Liver (tissue), 9 donors: ENCODE data around the gene ITGA2. TPM values are rescaled to one million over a fixed set of nuclear protein-coding genes. Genes with fewer than 3 reads are reported as not detected.

Source experiments
- DNase-seq: peaks from one replicate; pipeline ENCODE4 v3.0.0-alpha.2; 2017; ENCODE audit warnings: low spot score
- H3K27ac ChIP-seq, 2 donors: one replicate each; pipeline ENCODE4 v1.7.0; 2013; ENCODE audit warnings: inconsistent platforms in 2 of 2, low read length in 2 of 2, control low read depth in 1 of 2, low read depth in 1 of 2, mild to moderate bottlenecking in 1 of 2
- H3K27me3 ChIP-seq, 4 donors: one replicate each; pipeline versions ENCODE4 v1.6.1 to v1.7.0; 2013; ENCODE audit warnings: low read length in 3 of 4, inconsistent platforms in 1 of 4, mild to moderate bottlenecking in 1 of 4, moderate library complexity in 1 of 4; ENCODE audit not compliant: control insufficient read depth in 4 of 4, insufficient read depth in 4 of 4
- H3K36me3 ChIP-seq, 4 donors: one replicate each; pipeline versions ENCODE4 v1.6.1 to v1.7.0; 2013; ENCODE audit warnings: low read length in 3 of 4, mild to moderate bottlenecking in 3 of 4, low read depth in 1 of 4, moderate library complexity in 1 of 4; ENCODE audit not compliant: control insufficient read depth in 4 of 4, insufficient read depth in 3 of 4
- H3K4me1 ChIP-seq, 4 donors: one replicate each; pipeline versions ENCODE4 v1.6.1 to v1.7.0; 2013; ENCODE audit warnings: low read length in 3 of 4, mild to moderate bottlenecking in 3 of 4, moderate library complexity in 1 of 4; ENCODE audit not compliant: control insufficient read depth in 4 of 4, insufficient read depth in 4 of 4
- H3K4me3 ChIP-seq, 3 donors: one replicate each; pipeline versions ENCODE4 v1.6.1 to v1.7.0; 2013; ENCODE audit warnings: low read length in 3 of 3, control low read depth in 1 of 3, low read depth in 1 of 3, mild to moderate bottlenecking in 1 of 3
- H3K9ac ChIP-seq, 2 donors: one replicate each; pipeline ENCODE4 v1.7.0; 2013; ENCODE audit warnings: low read length in 2 of 2, mild to moderate bottlenecking in 2 of 2, moderate library complexity in 2 of 2, control low read depth in 1 of 2, low read depth in 1 of 2
- H3K9me3 ChIP-seq, 4 donors: one replicate each; pipeline versions ENCODE4 v1.6.1 to v1.7.0; 2013; ENCODE audit warnings: low read length in 3 of 4; ENCODE audit not compliant: control insufficient read depth in 4 of 4
- ATF3 ChIP-seq: IDR thresholded peaks from 2 replicates; pipeline ENCODE4 v1.6.1; 2016; ENCODE audit warnings: antibody characterized with exemption
- EGR1 ChIP-seq, 2 donors: IDR thresholded peaks; 2 replicates each; pipeline ENCODE4 v1.6.1; 2016 to 2018; ENCODE audit warnings: antibody characterized with exemption in 2 of 2, low read depth in 2 of 2
- FOXA1 ChIP-seq: IDR thresholded peaks from 2 replicates; pipeline ENCODE4 v1.6.1; 2016; ENCODE audit warnings: antibody characterized with exemption
- GABPA ChIP-seq, 2 donors: IDR thresholded peaks in 1 of 2; conservative IDR thresholded peaks in 1 of 2; 2 replicates each; pipeline ENCODE4 v1.6.1; 2016; ENCODE audit warnings: antibody characterized with exemption in 2 of 2, mild to moderate bottlenecking in 1 of 2, moderate library complexity in 1 of 2
- HNF4A ChIP-seq, 2 donors: conservative IDR thresholded peaks; 2 replicates each; pipeline ENCODE4 v1.6.1; 2016; ENCODE audit warnings: antibody characterized with exemption in 2 of 2, mild to moderate bottlenecking in 2 of 2
- HNF4G ChIP-seq: IDR thresholded peaks from 2 replicates; pipeline ENCODE4 v1.6.1; 2016; ENCODE audit warnings: antibody characterized with exemption
- JUND ChIP-seq, 2 donors: IDR thresholded peaks; 2 replicates each; pipeline ENCODE4 v1.6.1; 2016; ENCODE audit warnings: antibody characterized with exemption in 2 of 2
- MAX ChIP-seq: IDR thresholded peaks from 2 replicates; pipeline ENCODE4 v1.6.1; 2016; ENCODE audit warnings: antibody characterized with exemption
- NR2F2 ChIP-seq: IDR thresholded peaks from 2 replicates; pipeline ENCODE4 v1.6.1; 2016; ENCODE audit warnings: antibody characterized with exemption
- RAD21 ChIP-seq, 2 donors: IDR thresholded peaks; 2 replicates each; pipeline ENCODE4 v1.6.1; 2016; ENCODE audit warnings: antibody characterized with exemption in 2 of 2, mild to moderate bottlenecking in 2 of 2
- RXRA ChIP-seq, 2 donors: IDR thresholded peaks; 2 replicates each; pipeline ENCODE4 v1.6.1; 2017 to 2018; ENCODE audit warnings: antibody characterized with exemption in 2 of 2, mild to moderate bottlenecking in 1 of 2
- SP1 ChIP-seq: IDR thresholded peaks from 2 replicates; pipeline ENCODE4 v1.6.1; 2018; ENCODE audit warnings: antibody characterized with exemption, mild to moderate bottlenecking
- TAF1 ChIP-seq: conservative IDR thresholded peaks from 2 replicates; pipeline ENCODE4 v1.6.1; 2016; ENCODE audit warnings: antibody characterized with exemption, mild to moderate bottlenecking
- ZBTB33 ChIP-seq: IDR thresholded peaks from 2 replicates; pipeline ENCODE4 v1.6.1; 2016; ENCODE audit warnings: antibody characterized with exemption
- WGBS: extraction: QIAGEN DNeasy Blood & Tissue Kit; methylation state at CpG from one replicate; pipeline ENCODE4 v1.1.7; 2013; 5-methylcytosine and 5-hydroxymethylcytosine counted together
- polyA plus RNA-seq, 2 donors: library from polyadenylated mRNA; stranded (reverse) in 1 of 2; unstranded in 1 of 2; fragments of 200-250 nt in 1 of 2; fragments of >200 nt in 1 of 2; fragmentation: Nextera tagmentation in 1 of 2; extraction: Ambion mirVana in 1 of 2; gene quantifications; one replicate each; pipeline versions ENCODE4 v1.2.1 to v1.2.3, GENCODE V29; 2013 to 2015
- total RNA-seq, 2 donors: library from RNA; depleted of rRNA; stranded (reverse); fragments of >200 nt; gene quantifications; one replicate each; pipeline ENCODE4 v1.2.3, GENCODE V29; 2014
- TF ChIP-seq, protein P1 (sequence below): fragments of 150-350 bp; IDR thresholded peaks from 2 replicates; pipeline ENCODE4 v1.5.1; 2017; ENCODE audit warnings: improper control_type of control experiment, low read depth, low read length; ENCODE audit not compliant: missing input control
- TF ChIP-seq, protein P2 (sequence below): IDR thresholded peaks from 2 replicates; pipeline ENCODE4 v1.6.1; 2016; ENCODE audit warnings: antibody characterized with exemption, mild to moderate bottlenecking
- donor health status: healthy.
- donor health status: healthy.
- donor health status: healthy.
- donor health status: healthy.
- donor health status: healthy.

The ITGA2 gene
- total and polyA plus RNA-seq, 4 donors: 0.12 to 0.61 (median 0.33) TPM

- TF ChIP-seq, protein P1, sequence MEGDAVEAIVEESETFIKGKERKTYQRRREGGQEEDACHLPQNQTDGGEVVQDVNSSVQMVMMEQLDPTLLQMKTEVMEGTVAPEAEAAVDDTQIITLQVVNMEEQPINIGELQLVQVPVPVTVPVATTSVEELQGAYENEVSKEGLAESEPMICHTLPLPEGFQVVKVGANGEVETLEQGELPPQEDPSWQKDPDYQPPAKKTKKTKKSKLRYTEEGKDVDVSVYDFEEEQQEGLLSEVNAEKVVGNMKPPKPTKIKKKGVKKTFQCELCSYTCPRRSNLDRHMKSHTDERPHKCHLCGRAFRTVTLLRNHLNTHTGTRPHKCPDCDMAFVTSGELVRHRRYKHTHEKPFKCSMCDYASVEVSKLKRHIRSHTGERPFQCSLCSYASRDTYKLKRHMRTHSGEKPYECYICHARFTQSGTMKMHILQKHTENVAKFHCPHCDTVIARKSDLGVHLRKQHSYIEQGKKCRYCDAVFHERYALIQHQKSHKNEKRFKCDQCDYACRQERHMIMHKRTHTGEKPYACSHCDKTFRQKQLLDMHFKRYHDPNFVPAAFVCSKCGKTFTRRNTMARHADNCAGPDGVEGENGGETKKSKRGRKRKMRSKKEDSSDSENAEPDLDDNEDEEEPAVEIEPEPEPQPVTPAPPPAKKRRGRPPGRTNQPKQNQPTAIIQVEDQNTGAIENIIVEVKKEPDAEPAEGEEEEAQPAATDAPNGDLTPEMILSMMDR: no peak
- no peak for TF ChIP-seq ZBTB33
These were observed 64.2 kb downstream of the ITGA2 start (continued) for GRCh38 chr5:53053364-53053763.

- H3K9ac ChIP-seq: no peak overlapping the region
- H3K36me3 ChIP-seq: no peaks in the 10 kb centered on the region
- H3K4me1 ChIP-seq: no peaks in the 10 kb centered on the region
- WGBS: 94% methylated on average over 5 of the region's 5 CpGs
- H3K9me3 ChIP-seq: no peaks in the 10 kb centered on the region
- no peak for TF ChIP-seq EGR1 (IDR thresholded peaks at IDR 0.05; ENCODE audit: low read depth in 2 of 2)
- TF ChIP-seq, protein P2, sequence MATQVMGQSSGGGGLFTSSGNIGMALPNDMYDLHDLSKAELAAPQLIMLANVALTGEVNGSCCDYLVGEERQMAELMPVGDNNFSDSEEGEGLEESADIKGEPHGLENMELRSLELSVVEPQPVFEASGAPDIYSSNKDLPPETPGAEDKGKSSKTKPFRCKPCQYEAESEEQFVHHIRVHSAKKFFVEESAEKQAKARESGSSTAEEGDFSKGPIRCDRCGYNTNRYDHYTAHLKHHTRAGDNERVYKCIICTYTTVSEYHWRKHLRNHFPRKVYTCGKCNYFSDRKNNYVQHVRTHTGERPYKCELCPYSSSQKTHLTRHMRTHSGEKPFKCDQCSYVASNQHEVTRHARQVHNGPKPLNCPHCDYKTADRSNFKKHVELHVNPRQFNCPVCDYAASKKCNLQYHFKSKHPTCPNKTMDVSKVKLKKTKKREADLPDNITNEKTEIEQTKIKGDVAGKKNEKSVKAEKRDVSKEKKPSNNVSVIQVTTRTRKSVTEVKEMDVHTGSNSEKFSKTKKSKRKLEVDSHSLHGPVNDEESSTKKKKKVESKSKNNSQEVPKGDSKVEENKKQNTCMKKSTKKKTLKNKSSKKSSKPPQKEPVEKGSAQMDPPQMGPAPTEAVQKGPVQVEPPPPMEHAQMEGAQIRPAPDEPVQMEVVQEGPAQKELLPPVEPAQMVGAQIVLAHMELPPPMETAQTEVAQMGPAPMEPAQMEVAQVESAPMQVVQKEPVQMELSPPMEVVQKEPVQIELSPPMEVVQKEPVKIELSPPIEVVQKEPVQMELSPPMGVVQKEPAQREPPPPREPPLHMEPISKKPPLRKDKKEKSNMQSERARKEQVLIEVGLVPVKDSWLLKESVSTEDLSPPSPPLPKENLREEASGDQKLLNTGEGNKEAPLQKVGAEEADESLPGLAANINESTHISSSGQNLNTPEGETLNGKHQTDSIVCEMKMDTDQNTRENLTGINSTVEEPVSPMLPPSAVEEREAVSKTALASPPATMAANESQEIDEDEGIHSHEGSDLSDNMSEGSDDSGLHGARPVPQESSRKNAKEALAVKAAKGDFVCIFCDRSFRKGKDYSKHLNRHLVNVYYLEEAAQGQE: no peak
- TF ChIP-seq RAD21 (IDR thresholded peaks at IDR 0.05): no peak
- TF ChIP-seq FOXA1: no peak
- no peak overlapping the region for H3K4me3 ChIP-seq
- H3K27me3 ChIP-seq: peaks cover 0 to 6% (median 0%) of the 10 kb centered on the region in 4 donors
- H3K27ac ChIP-seq: no peak overlapping the region
- no peak for DNase-seq
These were observed 66.2 kb downstream of the ITGA2 start for GRCh38 chr5:53055365-53055764.

DNA sequence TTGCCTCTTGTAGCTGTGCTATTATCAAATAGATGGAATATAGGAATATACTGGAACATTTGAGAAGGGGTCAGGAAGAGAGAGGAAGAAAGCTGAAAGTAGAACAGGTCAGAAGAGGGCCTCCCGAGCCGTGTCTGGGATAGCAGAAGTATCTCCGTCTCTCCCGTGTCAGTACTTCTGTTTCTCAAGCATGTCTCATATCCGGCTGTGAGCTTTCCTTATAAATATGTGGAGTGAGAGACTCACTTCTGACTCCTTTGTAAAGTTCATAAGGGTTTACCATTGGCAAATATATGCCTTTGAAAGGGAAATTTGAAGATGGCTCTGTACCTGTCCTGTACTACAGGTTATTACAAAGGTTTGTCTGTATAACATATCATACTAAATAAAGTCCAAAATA, 70.1 kb downstream of the ITGA2 start:
- Histone ChIP-seq H3K9ac (no peak overlapping the region), H3K4me3 (no peak overlapping the region), H3K9me3 (no peaks in the 10 kb centered on the region), H3K27me3 (peaks cover 0 to 6% (median 0%) of the 10 kb centered on the region in 4 donors), H3K36me3 (no peaks in the 10 kb centered on the region), H3K27ac (no peak overlapping the region), H3K4me1 (no peaks in the 10 kb centered on the region)
- 85% methylated on average over 5 of the region's 5 CpGs for WGBS
- TF ChIP-seq NR2F2 (no peak), ZBTB33 (no peak), GABPA (IDR thresholded peaks at IDR 0.05 in 1 of 2, conservative IDR thresholded peaks at IDR 0.05 in 1 of 2) (no peak), SP1 (no peak), JUND (IDR thresholded peaks at IDR 0.05) (no peak), MAX (no peak), TAF1 (no peak), HNF4G (no peak), FOXA1 (no peak), HNF4A (conservative IDR thresholded peaks at IDR 0.05) (no peak), ATF3 (no peak), EGR1 (IDR thresholded peaks at IDR 0.05; ENCODE audit: low read depth in 2 of 2) (no peak), RXRA (IDR thresholded peaks at IDR 0.05) (no peak)
- TF ChIP-seq, protein P2: no peak
- no peak for DNase-seq
